ENCODE results near the gene LPP. TPM values are rescaled to one million over a fixed set of nuclear protein-coding genes. Genes with fewer than 3 reads are reported as not detected.

The LPP gene
- total RNA-seq, 1 experiment from 2014 or later, result 54.0 TPM

GRCh38 chr3:188691665-188692064 is 537.7 kb downstream of the LPP start:
- TF ChIP-seq ZFX (IDR thresholded peaks at IDR 0.05) (no peak), EGR1 (IDR thresholded peaks at IDR 0.05; ENCODE audit: low read depth) (no peak), FOSL1 (IDR thresholded peaks at IDR 0.05; ENCODE audit: low read depth) (no peak), SRF (IDR thresholded peaks at IDR 0.05; ENCODE audit: low read depth) (no peak), EZH2phosphoT487 (IDR thresholded peaks at IDR 0.05; ENCODE audit: borderline replicate concordance) (no peak), YY1 (IDR thresholded peaks at IDR 0.05; ENCODE audit: extremely low read depth, insufficient replicate concordance, low read depth, low read length) (no peak)
- Histone ChIP-seq H3K27ac (ENCODE audit: low read depth, low read length) (no peak overlapping the region), H3K9me2 (ENCODE audit: insufficient read depth) (no peaks in the 10 kb centered on the region), H3K79me2 (ENCODE audit: insufficient read depth, low read length) (no peaks in the 10 kb centered on the region), H3K4me3 (replicated peaks in 1 of 2; ENCODE audit: low read depth in 1 of 2, low read length in 2 of 2) (no peak overlapping the region), H3K27me3 (ENCODE audit: insufficient read depth, low read length) (no peaks in the 10 kb centered on the region), H3K9me3 (ENCODE audit: control insufficient read depth in 1 of 2, insufficient read depth in 1 of 2, low read depth in 1 of 2, low read length in 2 of 2) (no peaks in the 10 kb centered on the region), H4K20me1 (ENCODE audit: insufficient read depth) (no peaks in the 10 kb centered on the region), H2AFZ (ENCODE audit: low read depth, low read length, poor library complexity, severe bottlenecking) (no peak overlapping the region), H3K4me2 (ENCODE audit: low read length) (no peak overlapping the region), H3K4me1 (ENCODE audit: control insufficient read depth in 1 of 2, insufficient read depth in 2 of 2, low read length in 2 of 2) (no peaks in the 10 kb centered on the region), H3K9ac (ENCODE audit: low read length) (no peak overlapping the region), H3K36me3 (ENCODE audit: control insufficient read depth in 1 of 2, insufficient read depth in 2 of 2, low read length in 2 of 2) (no peaks in the 10 kb centered on the region)
- intact Hi-C loops (cut with micrococcal nuclease), result no loop called here
- POLR2A ChIA-PET, result no interaction called here
- RAD21 ChIA-PET (ENCODE audit: low non-redundant PET in 1 of 2, low total read pairs in 2 of 2, uncharacterized antibody in 2 of 2, unreplicated experiment in 2 of 2), result no interaction called here
- BruUV-seq (replicated peaks), result no TSS peak
- ATAC-seq (no peak), DNase-seq (ENCODE audit: low read depth, low spot score) (no peak)
- CTCF ChIA-PET, result no interaction called here

- Histone ChIP-seq H2AFZ (ENCODE audit: low read depth, low read length, poor library complexity, severe bottlenecking) (no peak overlapping the region), H3K79me2 (ENCODE audit: insufficient read depth, low read length) (no peaks in the 10 kb centered on the region), H4K20me1 (ENCODE audit: insufficient read depth) (no peaks in the 10 kb centered on the region), H3K36me3 (ENCODE audit: control insufficient read depth in 1 of 2, insufficient read depth in 2 of 2, low read length in 2 of 2) (no peaks in the 10 kb centered on the region), H3K4me2 (ENCODE audit: low read length) (no peak overlapping the region), H3K9me2 (ENCODE audit: insufficient read depth) (no peaks in the 10 kb centered on the region), H3K27ac (ENCODE audit: low read depth, low read length) (no peak overlapping the region), H3K9ac (ENCODE audit: low read length) (no peak overlapping the region), H3K27me3 (ENCODE audit: insufficient read depth, low read length) (no peaks in the 10 kb centered on the region), H3K4me1 (ENCODE audit: control insufficient read depth in 1 of 2, insufficient read depth in 2 of 2, low read length in 2 of 2) (no peaks in the 10 kb centered on the region), H3K9me3 (ENCODE audit: control insufficient read depth in 1 of 2, insufficient read depth in 1 of 2, low read depth in 1 of 2, low read length in 2 of 2) (no peaks in the 10 kb centered on the region), H3K4me3 (replicated peaks in 1 of 2; ENCODE audit: low read depth in 1 of 2, low read length in 2 of 2) (no peak overlapping the region)
- no peak for DNase-seq (ENCODE audit: low read depth, low spot score)
- ChIA-PET CTCF (interaction anchor here (1.3 kb wide), 1 partner anchor 261 kb away, joined by 3 read pairs; no protein-coding TSS in a partner anchor), POLR2A (no interaction called here), RAD21 (ENCODE audit: low non-redundant PET in 1 of 2, low total read pairs in 2 of 2, uncharacterized antibody in 2 of 2, unreplicated experiment in 2 of 2) (no interaction called here)
- intact Hi-C loops (cut with micrococcal nuclease), result no loop called here
- no peak for ATAC-seq
- BruUV-seq (replicated peaks), result no TSS peak
- TF ChIP-seq JUND (IDR thresholded peaks at IDR 0.05) (no peak), ZBTB33 (IDR thresholded peaks at IDR 0.05; ENCODE audit: extremely low read depth, insufficient replicate concordance, low read length) (no peak), REST (IDR thresholded peaks at IDR 0.05; ENCODE audit: low read depth) (no peak), TCF7L2 (IDR thresholded peaks at IDR 0.05; ENCODE audit: borderline replicate concordance, extremely low read depth, insufficient read depth, insufficient read length) (no peak), EGR1 (IDR thresholded peaks at IDR 0.05; ENCODE audit: low read depth) (no peak), ELF1 (IDR thresholded peaks at IDR 0.05; ENCODE audit: borderline replicate concordance, low read depth) (no peak), ZNF274 (IDR thresholded peaks at IDR 0.05; ENCODE audit: low read depth, low read length) (no peak), POLR2A (IDR thresholded peaks at IDR 0.05; ENCODE audit: borderline replicate concordance, extremely low read depth, insufficient read depth, insufficient read length) (no peak), POLR2AphosphoS5 (IDR thresholded peaks at IDR 0.05; ENCODE audit: low read depth, low read length) (no peak), ZFX (IDR thresholded peaks at IDR 0.05) (no peak), SP1 (IDR thresholded peaks at IDR 0.05; ENCODE audit: low read depth) (no peak), SRF (IDR thresholded peaks at IDR 0.05; ENCODE audit: low read depth) (no peak)
These were observed 538.7 kb downstream of the LPP start for GRCh38 chr3:188692700-188693099.
